HG02885 (cell line): ENCODE results near the gene SMO.
"Not testable (repeated sequence)": the region's sequence is repeated elsewhere in the genome, so short reads cannot be mapped to it uniquely, and the experiment has no call there.

ENCODE experiments used
- ATAC-seq: cut with Tn5 transposase; IDR thresholded peaks from one replicate; pipeline ENCODE4 v1.9.1; 2021; ENCODE audit warnings: mild to moderate bottlenecking; ENCODE audit not compliant: unreplicated experiment, poor library complexity

SMO gene

DNA sequence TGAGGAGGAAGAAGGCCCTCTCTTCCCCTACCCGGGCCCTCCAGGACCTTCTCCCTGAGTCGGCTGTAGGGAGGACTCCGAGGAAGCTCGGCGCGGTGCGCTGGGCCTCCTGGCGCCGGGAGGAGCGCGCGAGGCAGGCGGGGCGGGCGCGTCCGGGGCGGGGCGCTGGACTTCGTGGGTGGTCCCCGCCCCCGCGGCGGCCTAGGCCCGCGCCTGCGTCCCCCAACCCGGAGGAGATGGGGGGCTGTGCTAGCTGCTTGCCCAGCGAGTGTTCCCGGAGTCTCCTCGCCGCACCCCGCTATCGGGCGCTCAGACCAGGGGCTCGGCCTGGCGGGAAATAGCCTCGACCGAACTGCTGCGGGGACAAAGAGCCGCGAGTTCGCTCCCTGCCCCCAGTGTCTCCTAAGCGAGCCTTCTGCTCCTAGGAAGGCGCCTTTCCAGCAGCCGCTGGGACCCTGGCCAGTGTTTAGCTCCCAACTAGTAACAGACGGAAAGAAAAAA is 19.2 kb upstream of the SMO start:
- peak; percentile 47 for ATAC-seq

- peak; percentile 67 for ATAC-seq
Observed at GRCh38 chr7:129169686-129170440, 18.6 kb upstream of the SMO start.

DNA sequence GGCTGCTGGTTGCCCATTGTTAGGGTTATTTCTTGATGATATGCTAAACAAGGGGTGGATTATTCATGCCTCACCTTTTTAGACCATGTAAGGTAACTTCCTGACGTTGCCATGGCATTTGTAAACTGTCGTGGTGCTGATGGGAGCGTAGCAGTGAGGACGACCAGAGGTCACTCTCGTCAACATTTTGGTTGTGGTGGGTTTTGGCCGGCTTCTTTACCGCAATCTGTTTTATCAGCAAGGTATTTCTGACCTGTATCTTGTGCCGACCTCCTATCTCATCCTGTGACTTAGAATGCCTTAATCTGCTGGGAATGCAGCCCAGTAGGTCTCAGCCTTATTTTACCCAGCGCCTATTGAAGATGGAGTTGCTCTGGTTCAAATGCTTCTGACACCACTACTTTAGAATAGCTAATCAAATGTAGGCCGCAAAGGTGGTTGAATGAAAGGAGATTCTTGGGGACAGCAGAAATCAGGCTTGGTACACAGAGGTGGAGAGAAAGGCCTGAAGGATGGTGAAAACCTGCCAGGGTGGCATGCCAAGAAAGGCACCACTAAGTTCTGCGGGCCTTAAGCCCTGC is 17.9 kb upstream of the SMO start:
- no peak for ATAC-seq

- ATAC-seq: not testable (repeated sequence)
Observed at GRCh38 chr7:129173861-129174260, 14.6 kb upstream of the SMO start.

DNA sequence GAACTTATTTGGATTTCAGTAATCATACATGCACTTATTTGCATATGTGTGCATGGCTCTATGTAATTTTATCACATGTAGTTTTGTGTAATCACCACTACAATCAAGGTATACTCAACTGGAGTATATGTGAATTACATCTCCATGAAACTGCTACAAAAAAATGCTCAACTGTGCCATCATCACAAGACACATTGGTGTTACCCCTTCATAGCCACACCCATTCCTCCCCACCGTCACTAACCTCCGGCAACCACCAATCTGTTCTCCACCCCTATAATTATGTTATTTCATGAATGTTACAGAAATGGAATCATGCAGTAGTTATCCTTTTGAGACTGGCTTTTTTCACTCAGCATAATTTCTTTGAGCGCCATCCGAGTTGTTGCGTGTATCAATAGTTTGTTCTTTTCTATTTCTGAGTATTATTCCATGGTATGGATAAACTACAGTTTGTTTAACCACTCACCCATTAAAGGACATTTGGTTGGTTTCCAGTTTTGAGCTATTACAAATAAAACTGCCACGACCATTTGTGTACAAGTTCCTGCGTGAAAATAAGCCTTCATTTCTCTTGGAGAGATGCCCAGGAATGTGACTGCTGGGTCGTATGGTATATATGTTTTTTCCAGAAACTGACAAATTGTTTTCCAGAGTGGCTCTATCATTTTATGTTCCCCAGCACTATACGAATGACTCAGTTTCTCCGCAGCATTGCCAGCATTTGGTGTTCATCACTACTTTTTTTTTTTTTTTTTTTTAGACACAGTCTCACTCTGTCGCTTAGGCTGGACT is 11.3 kb upstream of the SMO start:
- ATAC-seq: no peak

DNA sequence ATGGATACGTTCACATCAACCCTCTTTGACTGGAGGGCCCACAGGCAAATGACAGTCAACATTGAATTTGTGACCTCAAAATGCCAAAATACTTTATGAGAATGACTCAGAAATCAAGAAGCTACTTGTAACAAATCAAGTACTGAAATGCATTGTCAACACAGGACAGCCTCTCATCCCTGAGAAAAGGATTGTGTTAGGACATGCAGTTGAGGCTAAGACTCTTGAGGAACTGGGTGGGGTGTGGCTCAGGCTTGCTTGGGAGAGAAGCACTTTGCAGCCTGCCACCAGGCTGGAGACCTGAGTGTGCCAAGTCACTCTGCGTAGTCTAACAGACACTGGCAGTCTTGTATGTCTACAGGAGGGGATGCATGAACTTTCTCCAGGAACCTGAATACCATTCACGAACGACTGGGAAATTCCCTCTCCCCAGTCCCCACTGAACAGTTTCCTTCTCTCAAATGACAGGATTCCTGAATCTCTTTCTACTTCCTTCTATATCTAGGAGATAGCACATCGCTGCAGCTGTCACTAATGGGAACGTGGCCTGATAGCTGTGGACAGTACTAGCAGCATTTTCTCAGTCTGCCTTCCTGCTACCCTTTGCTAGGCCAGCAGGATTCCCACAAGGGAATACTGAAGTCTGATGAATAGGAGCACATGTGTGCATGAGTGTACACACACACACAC is 3.3 kb upstream of the SMO start:
- no peak for ATAC-seq

- no peak for ATAC-seq
Observed at GRCh38 chr7:129186749-129187260, 1.6 kb upstream of the SMO start.

DNA sequence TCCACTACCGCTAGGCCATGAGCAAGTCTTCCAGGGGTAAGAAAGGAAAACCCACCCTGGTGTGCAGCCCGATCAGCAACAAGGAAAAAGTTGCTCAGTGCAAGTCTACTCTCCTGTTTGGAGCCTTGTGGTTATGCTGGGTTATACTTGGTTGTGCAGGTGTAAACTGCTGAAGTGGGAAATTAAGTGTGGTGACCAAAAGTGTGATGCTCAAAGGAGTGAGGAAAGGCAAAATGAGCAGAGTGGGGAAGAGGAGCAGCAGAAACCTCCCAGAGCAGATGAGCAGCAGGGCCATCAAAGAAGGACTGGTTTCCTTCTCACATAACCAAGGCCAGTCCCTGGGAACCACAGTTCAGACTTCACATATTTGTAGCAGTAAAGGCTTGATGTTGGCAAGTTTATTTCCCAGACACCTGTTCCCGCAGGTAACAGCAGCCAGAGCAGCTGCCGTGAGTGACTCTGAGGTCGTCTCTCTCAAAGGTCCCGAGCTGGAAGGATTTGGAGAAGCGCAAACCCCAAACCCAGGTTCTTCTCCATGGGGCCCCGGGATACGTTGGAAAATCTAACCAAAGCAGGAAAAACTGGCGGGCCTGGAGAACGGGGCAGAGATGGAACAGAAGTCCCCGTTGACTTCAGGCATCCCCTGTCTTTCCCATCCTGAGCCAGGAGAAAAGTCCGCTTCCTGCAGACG is 607 bp upstream of the SMO start:
- ATAC-seq: no peak

- peak; percentile 37 for ATAC-seq
Observed at GRCh38 chr7:129188892-129189660, 643 bp downstream of the SMO start.

- no peak for ATAC-seq
Observed at GRCh38 chr7:129189661-129190310, 1.4 kb downstream of the SMO start.

- ATAC-seq: no peak
Observed at GRCh38 chr7:129191272-129191671, 2.8 kb downstream of the SMO start.

- no peak for ATAC-seq
Observed at GRCh38 chr7:129193892-129194291, 5.5 kb downstream of the SMO start.

GRCh38 chr7:129197771-129198170 is 9.3 kb downstream of the SMO start:
- no peak for ATAC-seq

DNA sequence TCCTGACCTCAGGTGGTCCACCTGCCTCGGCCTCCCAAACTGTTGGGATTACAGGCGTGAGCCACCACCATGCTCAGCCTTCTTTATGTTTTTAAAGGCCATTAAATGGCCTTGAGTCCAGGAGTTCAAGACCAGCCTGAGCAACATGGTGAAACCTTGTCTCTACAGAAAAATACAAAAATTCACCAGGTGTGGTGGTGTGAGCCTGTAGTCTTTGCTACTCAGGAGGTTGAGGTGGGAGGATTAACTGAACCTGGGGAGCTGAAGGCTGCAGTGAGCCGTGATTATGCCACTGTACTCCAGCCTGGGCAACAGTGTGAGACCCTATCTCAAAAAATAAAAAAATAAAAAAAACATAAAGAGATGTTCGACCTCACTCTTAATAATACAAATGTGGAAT is 11.0 kb downstream of the SMO start:
- no peak for ATAC-seq

- ATAC-seq: no peak
Observed at GRCh38 chr7:129202058-129202777, 13.8 kb downstream of the SMO start.

- ATAC-seq: no peak
Observed at GRCh38 chr7:129203050-129203741, 14.8 kb downstream of the SMO start.

DNA sequence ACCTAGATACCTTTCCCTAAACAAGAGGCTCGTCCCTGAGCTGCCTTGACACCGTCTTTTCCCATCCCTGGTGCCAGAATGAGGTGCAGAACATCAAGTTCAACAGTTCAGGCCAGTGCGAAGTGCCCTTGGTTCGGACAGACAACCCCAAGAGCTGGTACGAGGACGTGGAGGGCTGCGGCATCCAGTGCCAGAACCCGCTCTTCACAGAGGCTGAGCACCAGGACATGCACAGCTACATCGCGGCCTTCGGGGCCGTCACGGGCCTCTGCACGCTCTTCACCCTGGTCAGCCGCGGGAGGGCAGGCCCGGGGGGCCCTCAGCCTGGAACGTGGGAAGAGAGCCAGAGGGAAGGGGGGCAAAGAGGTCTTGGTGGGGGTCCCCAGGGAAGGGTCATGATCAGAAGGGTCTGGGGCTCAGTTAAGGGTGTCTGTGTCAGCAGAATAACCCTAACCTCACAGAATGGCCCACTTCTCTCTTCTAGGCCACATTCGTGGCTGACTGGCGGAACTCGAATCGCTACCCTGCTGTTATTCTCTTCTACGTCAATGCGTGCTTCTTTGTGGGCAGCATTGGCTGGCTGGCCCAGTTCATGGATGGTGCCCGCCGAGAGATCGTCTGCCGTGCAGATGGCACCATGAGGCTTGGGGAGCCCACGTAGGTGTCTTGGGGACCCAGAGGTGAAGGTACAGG is 16.8 kb downstream of the SMO start:
- ATAC-seq: no peak
